Neural cell (in vitro differentiated cells): ENCODE data around the gene SLX4IP. TPM values are rescaled to one million over a fixed set of nuclear protein-coding genes. Genes with fewer than 3 reads are reported as not detected.

ENCODE experiments used
- H2AFZ ChIP-seq: fragments of 200-600, 300-800 bp; sonication (generic), shearing (Covaris generic); 2 replicates; pipeline ENCODE4 v1.6.0; 2014; ENCODE audit warnings: low read depth, mild to moderate bottlenecking, antibody characterized with exemption, low read length, moderate library complexity
- H3F3A ChIP-seq: fragments of 200-600 bp; shearing (Covaris generic); 2 replicates; pipeline ENCODE4 v1.6.1; 2016; ENCODE audit warnings: mild to moderate bottlenecking, moderate library complexity, mixed read lengths, antibody characterized with exemption, low read length; ENCODE audit not compliant: insufficient read depth, poor library complexity, severe bottlenecking
- H3K27ac ChIP-seq: fragments of 200-600, 300-800 bp; sonication (generic), shearing (Covaris generic); 2 replicates; pipeline ENCODE4 v1.5.1; 2014; ENCODE audit warnings: mild to moderate bottlenecking, low read length, moderate library complexity
- H3K27me3 ChIP-seq: fragments of 300-800, 200-600 bp; sonication (generic), shearing (Covaris generic); 2 replicates; pipeline ENCODE4 v1.6.0; 2014; ENCODE audit warnings: mild to moderate bottlenecking, low read depth, low read length, moderate library complexity; ENCODE audit not compliant: insufficient read depth
- H3K36me3 ChIP-seq: fragments of 300-800, 200-600 bp; sonication (generic), shearing (Covaris generic); 2 replicates; pipeline ENCODE4 v1.5.1; 2014; ENCODE audit warnings: mild to moderate bottlenecking, antibody characterized with exemption, low read length, moderate library complexity; ENCODE audit not compliant: insufficient read depth
- H3K4me2 ChIP-seq: fragments of 300-800, 200-600 bp; sonication (generic), shearing (Covaris generic); 2 replicates; pipeline ENCODE4 v1.6.0; 2014; ENCODE audit warnings: mild to moderate bottlenecking, low read length
- H3K4me3 ChIP-seq: fragments of 300-800, 200-600 bp; sonication (generic), shearing (Covaris generic); 2 replicates; pipeline ENCODE4 v1.5.1; 2014; ENCODE audit warnings: mild to moderate bottlenecking, low read length, moderate library complexity
- H3K79me2 ChIP-seq: fragments of 200-600 bp; shearing (Covaris generic); replicated peaks from 2 replicates; pipeline ENCODE4 v1.6.0; 2014; ENCODE audit warnings: mild to moderate bottlenecking, low read length, moderate library complexity; ENCODE audit not compliant: insufficient read depth
- H3K9ac ChIP-seq: fragments of 300-800, 200-600 bp; sonication (generic), shearing (Covaris generic); 2 replicates; pipeline ENCODE4 v1.6.1; 2016; ENCODE audit warnings: mild to moderate bottlenecking, low read length, mixed read lengths
- H3K9me2 ChIP-seq: fragments of 200-600 bp; shearing (Covaris generic); 2 replicates; pipeline ENCODE4 v1.6.1; 2016; ENCODE audit warnings: mild to moderate bottlenecking, low read length, mixed read lengths; ENCODE audit not compliant: insufficient read depth
- H3K9me3 ChIP-seq: fragments of 200-600, 300-800 bp; sonication (generic), shearing (Covaris generic); 2 replicates; pipeline ENCODE4 v1.6.1; 2016; ENCODE audit warnings: mild to moderate bottlenecking, mixed run types, low read length, moderate library complexity, mixed read lengths
- H4K20me1 ChIP-seq: fragments of 200-600 bp; shearing (Covaris generic); 2 replicates; pipeline ENCODE4 v1.6.1; 2016; ENCODE audit warnings: mild to moderate bottlenecking, mixed run types; ENCODE audit not compliant: insufficient read depth
- EP300 ChIP-seq: fragments of 450-650 bp; conservative IDR thresholded peaks from 2 replicates; pipeline ENCODE4 v1.6.1; 2014; ENCODE audit warnings: antibody characterized with exemption, mild to moderate bottlenecking, moderate library complexity; ENCODE audit not compliant: poor library complexity, severe bottlenecking
- EZH2 ChIP-seq: fragments of 200-600, 300-800 bp; shearing (Covaris generic), sonication (generic); IDR thresholded peaks from 2 replicates; pipeline ENCODE4 v1.6.1; 2014; ENCODE audit warnings: antibody characterized with exemption, low read length, borderline replicate concordance, mild to moderate bottlenecking; ENCODE audit not compliant: insufficient read depth, poor library complexity, severe bottlenecking
- MXI1 ChIP-seq: fragments of 450-650 bp; conservative IDR thresholded peaks from 2 replicates; pipeline ENCODE4 v1.6.1; 2014; ENCODE audit warnings: antibody characterized with exemption, mild to moderate bottlenecking; ENCODE audit not compliant: poor library complexity, severe bottlenecking
- POLR2AphosphoS5 ChIP-seq: IDR thresholded peaks from 2 replicates; pipeline ENCODE4 v1.6.1; 2012
- RAD21 ChIP-seq: fragments of 450-650 bp; conservative IDR thresholded peaks from 2 replicates; pipeline ENCODE4 v1.6.1; 2014; ENCODE audit warnings: antibody characterized with exemption, mild to moderate bottlenecking, moderate library complexity
- SMC3 ChIP-seq: fragments of 450-650 bp; conservative IDR thresholded peaks from 2 replicates; pipeline ENCODE4 v1.6.1; 2014; ENCODE audit warnings: antibody characterized with exemption, mild to moderate bottlenecking, moderate library complexity; ENCODE audit not compliant: poor library complexity
- TAF1 ChIP-seq: IDR thresholded peaks from 2 replicates; pipeline ENCODE4 v1.6.1; 2012; ENCODE audit warnings: low read depth
- polyA plus RNA-seq: library from polyadenylated mRNA; depleted of rRNA; stranded (reverse); fragments of >200 nt; gene quantifications from 2 replicates; pipeline ENCODE4 v1.2.3, GENCODE V29; 2014
- TF ChIP-seq, protein P1 (sequence below): IDR thresholded peaks from 2 replicates; pipeline ENCODE4 v1.6.1; 2012; ENCODE audit warnings: borderline replicate concordance
- TF ChIP-seq, protein P2 (sequence below): fragments of 450-650 bp; IDR thresholded peaks from 2 replicates; pipeline ENCODE4 v1.5.1; 2014; ENCODE audit warnings: antibody characterized with exemption, mild to moderate bottlenecking, moderate library complexity; ENCODE audit not compliant: poor library complexity, severe bottlenecking

SLX4IP gene
- polyA plus RNA-seq, 1 donor from 2014 or later, result 6.4 TPM

DNA sequence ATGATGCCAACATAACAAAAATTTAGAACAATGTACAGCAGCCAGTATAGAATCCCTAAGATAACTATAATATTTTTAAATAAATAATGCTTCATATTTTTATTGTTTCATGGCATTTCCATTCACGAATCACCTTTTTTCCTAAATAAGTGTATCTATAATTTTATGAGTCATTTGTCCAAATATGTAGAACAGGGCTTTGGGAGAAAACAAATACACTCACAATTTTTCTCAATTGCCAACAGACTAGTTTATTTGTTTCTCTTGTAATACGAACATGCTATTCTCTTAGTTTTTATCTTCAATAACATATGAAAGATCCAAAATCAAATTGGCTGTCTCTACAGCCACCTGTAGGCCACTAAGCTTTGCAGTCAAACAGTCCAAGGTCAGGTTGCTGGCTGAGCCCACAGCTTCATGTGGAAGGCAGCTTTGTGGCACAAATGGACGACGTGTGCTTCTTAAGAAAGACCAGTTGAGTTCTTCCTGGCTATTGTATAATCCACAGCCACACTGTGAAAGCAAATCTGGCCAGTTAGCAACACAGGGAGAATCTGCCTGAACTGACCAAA, 30.1 kb upstream of the SLX4IP start:
- Histone ChIP-seq H4K20me1 (no peaks in the 10 kb centered on the region), H3K9me3 (no peaks in the 10 kb centered on the region)

DNA sequence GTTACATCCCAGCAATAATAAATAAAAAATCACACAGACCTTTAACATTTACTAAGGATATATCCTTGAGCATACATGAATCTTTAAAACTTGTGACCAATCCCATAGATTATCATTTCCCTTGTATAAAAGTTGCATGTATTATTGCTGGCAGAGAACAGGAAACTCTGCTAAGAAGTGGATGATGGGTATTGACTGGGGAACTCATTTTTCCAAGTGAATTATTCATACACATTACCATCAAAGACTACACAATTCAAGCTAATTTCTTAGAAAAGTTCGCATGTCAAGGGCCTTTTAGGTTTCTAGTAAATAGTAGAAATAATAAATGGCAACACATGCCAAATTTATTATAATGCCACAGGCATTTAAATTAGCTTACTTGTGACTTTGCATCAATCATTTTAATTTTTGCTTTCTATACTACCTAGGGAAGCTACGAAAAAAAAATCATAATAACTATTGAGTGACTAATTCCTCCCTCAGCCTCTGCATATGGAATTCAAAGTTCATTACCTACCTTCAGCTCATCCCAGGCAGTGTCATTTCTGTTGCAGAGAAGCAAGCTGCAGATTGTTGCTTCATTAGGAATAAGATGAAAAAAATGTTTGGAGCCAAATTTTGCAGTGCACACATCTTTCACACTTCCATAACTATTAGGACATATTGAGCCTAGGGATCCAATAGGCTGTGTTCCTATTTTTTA, 26.8 kb upstream of the SLX4IP start:
- no peak overlapping the region for H3K27ac ChIP-seq
- no peak overlapping the region for H2AFZ ChIP-seq
- no peak overlapping the region for H3K4me2 ChIP-seq
- no peak overlapping the region for H3K4me3 ChIP-seq
- no peaks in the 10 kb centered on the region for H4K20me1 ChIP-seq
- H3K36me3 ChIP-seq, result peaks cover 11% of the 10 kb centered on the region
- H3K9ac ChIP-seq, result no peak overlapping the region
- H3F3A ChIP-seq, result no peaks in the 10 kb centered on the region
- H3K9me2 ChIP-seq, result no peaks in the 10 kb centered on the region
- TF ChIP-seq SMC3, result no peak
- H3K27me3 ChIP-seq, result no peaks in the 10 kb centered on the region
- H3K79me2 ChIP-seq, result no peaks in the 10 kb centered on the region
- H3K9me3 ChIP-seq, result no peaks in the 10 kb centered on the region

More for the DNA sequence above, 30.1 kb upstream of the SLX4IP start:
- Histone ChIP-seq H3K9ac (no peak overlapping the region), H3K27ac (no peak overlapping the region), H3K4me2 (no peak overlapping the region), H3K36me3 (peaks cover 11% of the 10 kb centered on the region), H3F3A (no peaks in the 10 kb centered on the region), H2AFZ (no peak overlapping the region), H3K79me2 (no peaks in the 10 kb centered on the region), H3K27me3 (no peaks in the 10 kb centered on the region), H3K4me3 (no peak overlapping the region), H3K9me2 (no peaks in the 10 kb centered on the region)
- TF ChIP-seq, protein P1, sequence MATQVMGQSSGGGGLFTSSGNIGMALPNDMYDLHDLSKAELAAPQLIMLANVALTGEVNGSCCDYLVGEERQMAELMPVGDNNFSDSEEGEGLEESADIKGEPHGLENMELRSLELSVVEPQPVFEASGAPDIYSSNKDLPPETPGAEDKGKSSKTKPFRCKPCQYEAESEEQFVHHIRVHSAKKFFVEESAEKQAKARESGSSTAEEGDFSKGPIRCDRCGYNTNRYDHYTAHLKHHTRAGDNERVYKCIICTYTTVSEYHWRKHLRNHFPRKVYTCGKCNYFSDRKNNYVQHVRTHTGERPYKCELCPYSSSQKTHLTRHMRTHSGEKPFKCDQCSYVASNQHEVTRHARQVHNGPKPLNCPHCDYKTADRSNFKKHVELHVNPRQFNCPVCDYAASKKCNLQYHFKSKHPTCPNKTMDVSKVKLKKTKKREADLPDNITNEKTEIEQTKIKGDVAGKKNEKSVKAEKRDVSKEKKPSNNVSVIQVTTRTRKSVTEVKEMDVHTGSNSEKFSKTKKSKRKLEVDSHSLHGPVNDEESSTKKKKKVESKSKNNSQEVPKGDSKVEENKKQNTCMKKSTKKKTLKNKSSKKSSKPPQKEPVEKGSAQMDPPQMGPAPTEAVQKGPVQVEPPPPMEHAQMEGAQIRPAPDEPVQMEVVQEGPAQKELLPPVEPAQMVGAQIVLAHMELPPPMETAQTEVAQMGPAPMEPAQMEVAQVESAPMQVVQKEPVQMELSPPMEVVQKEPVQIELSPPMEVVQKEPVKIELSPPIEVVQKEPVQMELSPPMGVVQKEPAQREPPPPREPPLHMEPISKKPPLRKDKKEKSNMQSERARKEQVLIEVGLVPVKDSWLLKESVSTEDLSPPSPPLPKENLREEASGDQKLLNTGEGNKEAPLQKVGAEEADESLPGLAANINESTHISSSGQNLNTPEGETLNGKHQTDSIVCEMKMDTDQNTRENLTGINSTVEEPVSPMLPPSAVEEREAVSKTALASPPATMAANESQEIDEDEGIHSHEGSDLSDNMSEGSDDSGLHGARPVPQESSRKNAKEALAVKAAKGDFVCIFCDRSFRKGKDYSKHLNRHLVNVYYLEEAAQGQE, result no peak
- no peak for TF ChIP-seq RAD21

DNA sequence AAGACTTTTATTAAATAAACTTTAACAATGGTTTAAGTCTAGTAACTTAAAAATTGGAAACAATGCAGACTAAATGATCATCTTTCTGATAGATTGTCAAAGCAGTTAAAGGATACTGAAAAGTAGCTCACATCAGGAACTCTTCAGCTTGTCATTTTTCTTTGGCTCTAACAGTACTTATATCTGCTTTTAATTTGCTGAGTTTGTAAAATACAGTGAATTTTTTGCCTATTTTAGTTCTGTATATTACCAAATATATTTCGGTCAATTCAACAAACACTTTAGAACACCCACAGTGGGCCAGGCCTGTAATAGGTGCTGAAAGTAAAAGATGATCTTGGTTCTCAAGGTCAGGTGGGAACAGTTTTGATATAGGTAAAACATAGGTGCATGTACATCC, 23.4 kb upstream of the SLX4IP start:
- H3K9ac ChIP-seq, result no peak overlapping the region
- H3K4me2 ChIP-seq, result no peak overlapping the region
- no peaks in the 10 kb centered on the region for H4K20me1 ChIP-seq
- no peaks in the 10 kb centered on the region for H3K9me2 ChIP-seq
- H3K27me3 ChIP-seq, result no peaks in the 10 kb centered on the region
- no peak overlapping the region for H2AFZ ChIP-seq
- H3K4me3 ChIP-seq, result no peak overlapping the region
- H3K9me3 ChIP-seq, result no peaks in the 10 kb centered on the region
- H3K79me2 ChIP-seq, result peaks cover 4% of the 10 kb centered on the region
- no peaks in the 10 kb centered on the region for H3K36me3 ChIP-seq
- no peaks in the 10 kb centered on the region for H3F3A ChIP-seq
- no peak for TF ChIP-seq EP300
- TF ChIP-seq, protein P2, sequence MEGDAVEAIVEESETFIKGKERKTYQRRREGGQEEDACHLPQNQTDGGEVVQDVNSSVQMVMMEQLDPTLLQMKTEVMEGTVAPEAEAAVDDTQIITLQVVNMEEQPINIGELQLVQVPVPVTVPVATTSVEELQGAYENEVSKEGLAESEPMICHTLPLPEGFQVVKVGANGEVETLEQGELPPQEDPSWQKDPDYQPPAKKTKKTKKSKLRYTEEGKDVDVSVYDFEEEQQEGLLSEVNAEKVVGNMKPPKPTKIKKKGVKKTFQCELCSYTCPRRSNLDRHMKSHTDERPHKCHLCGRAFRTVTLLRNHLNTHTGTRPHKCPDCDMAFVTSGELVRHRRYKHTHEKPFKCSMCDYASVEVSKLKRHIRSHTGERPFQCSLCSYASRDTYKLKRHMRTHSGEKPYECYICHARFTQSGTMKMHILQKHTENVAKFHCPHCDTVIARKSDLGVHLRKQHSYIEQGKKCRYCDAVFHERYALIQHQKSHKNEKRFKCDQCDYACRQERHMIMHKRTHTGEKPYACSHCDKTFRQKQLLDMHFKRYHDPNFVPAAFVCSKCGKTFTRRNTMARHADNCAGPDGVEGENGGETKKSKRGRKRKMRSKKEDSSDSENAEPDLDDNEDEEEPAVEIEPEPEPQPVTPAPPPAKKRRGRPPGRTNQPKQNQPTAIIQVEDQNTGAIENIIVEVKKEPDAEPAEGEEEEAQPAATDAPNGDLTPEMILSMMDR, result no peak
- TF ChIP-seq, protein P1, result no peak
- no peak for TF ChIP-seq SMC3
- TF ChIP-seq POLR2AphosphoS5, result no peak
- TF ChIP-seq MXI1, result no peak
- no peak for TF ChIP-seq TAF1
- TF ChIP-seq EZH2, result no peak
- no peak for TF ChIP-seq RAD21
- no peak overlapping the region for H3K27ac ChIP-seq
